Stimulated activated CD8-positive, alpha-beta memory T cell treated with anti-CD3 and anti-CD28 coated beads, Interleukin-7, amount 100 ng/mL, for 48 hours (primary cell): ENCODE data around the gene SYTL2.

Experiments used
- DNase-seq, 2 donors: peaks; one replicate each; pipeline ENCODE4 v3.0.0-alpha.2; 2020; ENCODE audit warnings: low read depth in 1 of 2; ENCODE audit errors: extremely low read depth in 1 of 2

SYTL2 gene

GRCh38 chr11:85737738-85738137 is 73.2 kb downstream of the SYTL2 start:
- peak in 1 of 2 donors; percentile 36 for DNase-seq

GRCh38 chr11:85735876-85736460 is 75.0 kb downstream of the SYTL2 start:
- DNase-seq = no peak

GRCh38 chr11:85732965-85733364 is 78.0 kb downstream of the SYTL2 start:
- DNase-seq = no peak

GRCh38 chr11:85726381-85726780 is 84.6 kb downstream of the SYTL2 start:
- no peak for DNase-seq

GRCh38 chr11:85725510-85726258 is 85.3 kb downstream of the SYTL2 start:
- no peak for DNase-seq

GRCh38 chr11:85724748-85725465 is 86.0 kb downstream of the SYTL2 start:
- no peak for DNase-seq

GRCh38 chr11:85723088-85723487 is 87.9 kb downstream of the SYTL2 start:
- DNase-seq = no peak

GRCh38 chr11:85721191-85721590 is 89.8 kb downstream of the SYTL2 start:
- no peak for DNase-seq

GRCh38 chr11:85718991-85719807 is 91.7 kb downstream of the SYTL2 start:
- DNase-seq = no peak

GRCh38 chr11:85718126-85718943 is 92.6 kb downstream of the SYTL2 start:
- no peak for DNase-seq

- DNase-seq = no peak
Measured at GRCh38 chr11:85717429-85717828, 93.5 kb downstream of the SYTL2 start.

GRCh38 chr11:85712953-85713352 is 98.0 kb downstream of the SYTL2 start:
- DNase-seq = no peak

GRCh38 chr11:85710917-85711316 is 100.0 kb downstream of the SYTL2 start:
- no peak for DNase-seq

- no peak for DNase-seq
Measured at GRCh38 chr11:85709941-85710702, 100.8 kb downstream of the SYTL2 start.

- no peak for DNase-seq
Measured at GRCh38 chr11:85705800-85706199, 105.1 kb downstream of the SYTL2 start.

GRCh38 chr11:85704967-85705366 is 106.0 kb downstream of the SYTL2 start:
- no peak for DNase-seq

GRCh38 chr11:85699957-85700741 is 110.8 kb downstream of the SYTL2 start:
- no peak for DNase-seq

- DNase-seq = no peak
Measured at GRCh38 chr11:85698195-85698594, 112.7 kb downstream of the SYTL2 start.

- no peak for DNase-seq
Measured at GRCh38 chr11:85697747-85698146, 113.2 kb downstream of the SYTL2 start.
